SH-SY5Y (cell line): Measurements from ENCODE around the gene WDFY4.

Source experiments
- GATA2 ChIP-seq: IDR thresholded peaks from 2 replicates; pipeline ENCODE4 v1.6.1; 2011; ENCODE audit warnings: mild to moderate bottlenecking, low read depth, low read length
- GATA3 ChIP-seq: IDR thresholded peaks from 2 replicates; pipeline ENCODE4 v1.6.1; 2011; ENCODE audit warnings: low read depth, mild to moderate bottlenecking, low read length, moderate library complexity

DNA sequence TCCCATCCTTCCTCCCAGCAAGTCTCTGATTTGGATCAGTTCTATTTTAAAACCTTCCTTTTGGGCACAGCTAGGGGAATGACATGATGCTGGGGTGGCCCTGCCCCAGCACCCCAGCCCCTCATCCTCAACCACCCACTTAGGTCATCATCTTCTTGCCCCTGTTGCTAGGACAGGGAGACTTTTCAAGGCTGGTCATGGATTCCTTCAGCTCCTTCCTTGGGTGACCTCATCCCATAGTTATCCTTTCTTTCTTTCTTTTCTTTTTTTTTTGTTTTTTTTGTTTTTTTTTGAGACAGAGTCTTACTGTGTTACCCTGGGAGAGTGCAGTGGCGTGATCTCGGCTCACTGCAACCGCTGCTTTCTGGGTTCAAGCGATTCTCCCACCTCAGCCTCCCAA is 127.2 kb downstream of the WDFY4 start:
- TF ChIP-seq GATA3 (no peak), GATA2 (no peak)
